Erythroblast (primary cell): ENCODE results near the gene ADAMTSL2.

Source experiments
- GATA1 ChIP-seq: IDR thresholded peaks from 2 replicates; pipeline ENCODE4 v1.6.1; 2011; ENCODE audit warnings: low read depth, mild to moderate bottlenecking, control low read depth, low read length, moderate library complexity
- POLR2A ChIP-seq: IDR thresholded peaks from 2 replicates; pipeline ENCODE4 v1.6.1; 2011; ENCODE audit warnings: mild to moderate bottlenecking, low read length

DNA sequence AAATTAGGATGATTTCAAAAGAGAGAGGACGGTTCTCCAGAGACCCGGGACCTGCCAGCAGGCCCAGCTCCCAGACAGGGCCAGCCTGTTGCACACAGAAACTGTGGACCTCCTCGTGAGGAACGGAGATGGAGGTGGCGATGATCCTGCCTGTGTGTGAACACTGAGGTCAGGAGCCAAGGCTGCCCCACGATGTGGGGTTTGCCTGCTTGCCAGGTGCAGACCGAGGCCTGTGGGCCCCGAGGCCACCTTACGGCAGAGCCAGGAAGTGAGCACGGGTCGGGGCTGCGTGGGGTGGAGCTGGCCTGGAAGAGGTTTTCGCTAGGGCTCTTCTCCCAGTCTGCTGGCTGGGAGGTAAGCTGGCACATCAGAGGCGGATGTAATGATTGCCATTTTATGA, 70.4 kb downstream of the ADAMTSL2 start:
- TF ChIP-seq POLR2A: no peak
- TF ChIP-seq GATA1: no peak
